Gastroesophageal sphincter (tissue), 3 donors: ENCODE measurements around the gene CEMIP2.

Experiments
- EP300 ChIP-seq: sonication (generic); formaldehyde crosslinking; IDR thresholded peaks from one replicate; pipeline ENCODE4 v1.6.1; 2017; ENCODE audit warnings: antibody characterized with exemption, mild to moderate bottlenecking
- POLR2A ChIP-seq, 2 donors: fragments of 450-650 bp; IDR thresholded peaks; one replicate each; pipeline ENCODE4 v1.6.1; 2017; ENCODE audit warnings: antibody characterized with exemption in 2 of 2, mild to moderate bottlenecking in 2 of 2, moderate library complexity in 1 of 2
- TF ChIP-seq, protein P1 (sequence below), 4 experiments: fragments of 200-600 bp in 2 of 4; fragments of 450-650 bp in 2 of 4; sonication (generic) in 1 of 4; IDR thresholded peaks; one replicate each; pipeline ENCODE4 v1.5.1; 2017 to 2019; ENCODE audit warnings: antibody characterized with exemption in 4 of 4, mild to moderate bottlenecking in 2 of 4, moderate library complexity in 2 of 4

- TF ChIP-seq, protein P1, sequence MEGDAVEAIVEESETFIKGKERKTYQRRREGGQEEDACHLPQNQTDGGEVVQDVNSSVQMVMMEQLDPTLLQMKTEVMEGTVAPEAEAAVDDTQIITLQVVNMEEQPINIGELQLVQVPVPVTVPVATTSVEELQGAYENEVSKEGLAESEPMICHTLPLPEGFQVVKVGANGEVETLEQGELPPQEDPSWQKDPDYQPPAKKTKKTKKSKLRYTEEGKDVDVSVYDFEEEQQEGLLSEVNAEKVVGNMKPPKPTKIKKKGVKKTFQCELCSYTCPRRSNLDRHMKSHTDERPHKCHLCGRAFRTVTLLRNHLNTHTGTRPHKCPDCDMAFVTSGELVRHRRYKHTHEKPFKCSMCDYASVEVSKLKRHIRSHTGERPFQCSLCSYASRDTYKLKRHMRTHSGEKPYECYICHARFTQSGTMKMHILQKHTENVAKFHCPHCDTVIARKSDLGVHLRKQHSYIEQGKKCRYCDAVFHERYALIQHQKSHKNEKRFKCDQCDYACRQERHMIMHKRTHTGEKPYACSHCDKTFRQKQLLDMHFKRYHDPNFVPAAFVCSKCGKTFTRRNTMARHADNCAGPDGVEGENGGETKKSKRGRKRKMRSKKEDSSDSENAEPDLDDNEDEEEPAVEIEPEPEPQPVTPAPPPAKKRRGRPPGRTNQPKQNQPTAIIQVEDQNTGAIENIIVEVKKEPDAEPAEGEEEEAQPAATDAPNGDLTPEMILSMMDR (IDR thresholded peaks at IDR 0.05), result no peak
- TF ChIP-seq POLR2A (IDR thresholded peaks at IDR 0.05), result no peak
- TF ChIP-seq EP300, result no peak
Measured at GRCh38 chr9:71760901-71761300, 7.4 kb downstream of the CEMIP2 start.
